CD14-positive monocyte (primary cell): ENCODE data around the gene ADCY2. TPM values are rescaled to one million over a fixed set of nuclear protein-coding genes. Genes with fewer than 3 reads are reported as not detected.

Source experiments
- DNase-seq, 3 donors: peaks; one replicate each; pipeline ENCODE4 v3.0.0-alpha.2; 2011 to 2022
- H2AFZ ChIP-seq: 2 replicates; pipeline ENCODE4 v1.6.0; 2012; ENCODE audit warnings: mild to moderate bottlenecking, low read depth, low read length, inconsistent platforms; ENCODE audit not compliant: insufficient read depth, poor library complexity, severe bottlenecking
- H3K27ac ChIP-seq, 2 donors: 1 replicate in 1 of 2; 2 replicates in 1 of 2; pipeline ENCODE4 v1.5.1; 2012 to 2013; ENCODE audit warnings: low read length in 2 of 2, control low read depth in 1 of 2, inconsistent platforms in 1 of 2, low read depth in 1 of 2, mild to moderate bottlenecking in 1 of 2
- H3K27me3 ChIP-seq, 2 donors: one replicate each; pipeline versions ENCODE4 v1.6.0 to v1.6.1; 2011 to 2013; ENCODE audit warnings: low read length in 2 of 2; ENCODE audit not compliant: control insufficient read depth in 2 of 2, insufficient read depth in 2 of 2
- H3K36me3 ChIP-seq, 2 donors: replicated peaks in 1 of 2; 1 replicate in 1 of 2; 2 replicates in 1 of 2; pipeline versions ENCODE4 v1.5.1 to v1.6.1; 2012 to 2013; ENCODE audit warnings: low read length in 2 of 2, control low read depth in 1 of 2, inconsistent platforms in 1 of 2, mild to moderate bottlenecking in 1 of 2; ENCODE audit not compliant: insufficient read depth in 2 of 2, control insufficient read depth in 1 of 2
- H3K4me1 ChIP-seq, 2 donors: 1 replicate in 1 of 2; 2 replicates in 1 of 2; pipeline versions ENCODE4 v1.5.1 to v1.6.1; 2012 to 2013; ENCODE audit warnings: low read length in 2 of 2, control low read depth in 1 of 2, inconsistent platforms in 1 of 2, mild to moderate bottlenecking in 1 of 2, moderate library complexity in 1 of 2; ENCODE audit not compliant: insufficient read depth in 2 of 2, control insufficient read depth in 1 of 2
- H3K4me2 ChIP-seq: replicated peaks from 2 replicates; pipeline ENCODE3; 2012; ENCODE audit warnings: low read length, moderate library complexity, mild to moderate bottlenecking; ENCODE audit not compliant: poor library complexity, severe bottlenecking; ENCODE audit errors: extremely low read depth
- H3K4me3 ChIP-seq, 3 experiments: fragments of 200-600 bp in 1 of 3; sonication (generic) in 1 of 3; replicated peaks in 1 of 3; 1 replicate in 2 of 3; 2 replicates in 1 of 3; pipeline ENCODE4 v1.5.1; 2011 to 2013; ENCODE audit warnings: low read length in 3 of 3, mild to moderate bottlenecking in 3 of 3, control low read depth in 2 of 3, low read depth in 2 of 3, inconsistent platforms in 1 of 3, moderate library complexity in 1 of 3
- H3K79me2 ChIP-seq: 2 replicates; pipeline ENCODE4 v1.6.0; 2012; ENCODE audit warnings: mild to moderate bottlenecking, control low read depth, inconsistent platforms, low read length, moderate library complexity; ENCODE audit not compliant: insufficient read depth
- H3K9ac ChIP-seq: 2 replicates; pipeline ENCODE4 v1.6.0; 2017; ENCODE audit warnings: low read length, mild to moderate bottlenecking; ENCODE audit not compliant: insufficient read depth, poor library complexity, severe bottlenecking
- H3K9me3 ChIP-seq, 2 donors: replicated peaks in 1 of 2; 1 replicate in 1 of 2; 2 replicates in 1 of 2; pipeline versions ENCODE4 v1.5.1 to v1.6.1; 2012 to 2013; ENCODE audit warnings: low read length in 2 of 2, control low read depth in 1 of 2; ENCODE audit not compliant: control insufficient read depth in 1 of 2, insufficient read depth in 1 of 2
- H4K20me1 ChIP-seq: 2 replicates; pipeline ENCODE4 v1.6.0; 2012; ENCODE audit warnings: mild to moderate bottlenecking, low read length, control low read depth, moderate library complexity; ENCODE audit not compliant: insufficient read depth
- H3K27ac Mint-ChIP-seq, 7 donors: one replicate each; pipeline ENCODE4 v1.8.0; 2020; ENCODE audit warnings: mild to moderate bottlenecking in 7 of 7, mixed read lengths in 7 of 7, moderate library complexity in 6 of 7, inconsistent platforms in 2 of 7
- H3K27me3 Mint-ChIP-seq, 3 donors: one replicate each; pipeline ENCODE4 v1.8.0; 2021 to 2022; ENCODE audit warnings: low read depth in 3 of 3, mild to moderate bottlenecking in 3 of 3, mixed read lengths in 3 of 3, moderate library complexity in 3 of 3, inconsistent platforms in 1 of 3
- H3K36me3 Mint-ChIP-seq, 2 donors: one replicate each; pipeline ENCODE4 v1.8.0; 2020; ENCODE audit warnings: mixed read lengths in 2 of 2, inconsistent platforms in 1 of 2, mild to moderate bottlenecking in 1 of 2
- H3K4me1 Mint-ChIP-seq: one replicate; pipeline ENCODE4 v1.8.0; 2020; ENCODE audit warnings: mild to moderate bottlenecking, mixed read lengths
- H3K4me3 Mint-ChIP-seq, 2 donors: one replicate each; pipeline ENCODE4 v1.8.0; 2020; ENCODE audit warnings: mild to moderate bottlenecking in 2 of 2, mixed read lengths in 2 of 2, moderate library complexity in 1 of 2
- H3K9me3 Mint-ChIP-seq, 7 donors: one replicate each; pipeline ENCODE4 v1.8.0; 2020 to 2022; ENCODE audit warnings: mixed read lengths in 7 of 7, mild to moderate bottlenecking in 6 of 7, moderate library complexity in 6 of 7, inconsistent platforms in 2 of 7
- CTCF ChIP-seq: fragments of 200-600 bp; IDR thresholded peaks from one replicate; pipeline ENCODE4 v1.8.0; 2022; ENCODE audit warnings: antibody characterized with exemption, mild to moderate bottlenecking
- WGBS: methylation state at CpG from one replicate; pipeline ENCODE4 v1.1.5; 2013; ENCODE audit warnings: missing lambda C conversion rate; ENCODE audit not compliant: insufficient coverage; 5-methylcytosine and 5-hydroxymethylcytosine counted together
- intact Hi-C, 2 donors: fragments of 100-400 bp; cut with micrococcal nuclease; formaldehyde crosslinking; loops; one replicate each; pipeline versions ENCODE4 v1.15.0 to v1.15.1; 2023
- polyA plus RNA-seq, 3 donors: library from polyadenylated mRNA; depleted of rRNA in 1 of 3; unstranded in 2 of 3; stranded (reverse) in 1 of 3; fragments of 300-500 nt in 2 of 3; fragments of >200 nt in 1 of 3; fragmentation: Illumina TruSeq in 2 of 3; gene quantifications; 1 replicate in 2 of 3; 2 replicates in 1 of 3; pipeline ENCODE4 v1.2.3, GENCODE V29; 2012 to 2021

The ADCY2 gene
- polyA plus RNA-seq, 3 donors = not detected

DNA sequence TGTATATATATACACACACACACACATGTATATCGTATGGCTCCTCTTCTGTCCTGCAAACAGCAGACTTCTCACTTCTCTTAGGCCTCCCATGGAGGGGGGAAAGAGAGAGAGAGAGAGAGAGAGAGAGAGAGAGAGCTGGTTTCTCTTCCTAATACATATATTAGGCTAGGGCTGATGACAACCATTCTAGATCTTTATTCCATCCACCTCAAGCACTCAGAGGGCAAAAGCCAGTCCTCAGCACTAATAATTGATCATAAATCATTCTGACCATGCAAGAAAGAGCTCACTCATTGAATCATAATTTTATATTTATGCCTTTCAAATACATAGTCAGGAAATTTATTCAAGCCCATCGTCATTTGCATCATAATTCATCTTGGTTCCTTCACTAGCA lies 408.0 kb downstream of the ADCY2 start:
- TF ChIP-seq CTCF = no peak
- no peak overlapping the region for H3K9ac ChIP-seq
- H3K4me1 ChIP-seq = peaks cover 16 to 20% of the 10 kb centered on the region in 2 donors
- H3K9me3 ChIP-seq = peaks cover 0 to 3% of the 10 kb centered on the region in 2 donors
- H3K4me1 Mint-ChIP-seq = peaks cover 22% of the 10 kb centered on the region
- intact Hi-C loops = no loop called here
- H3K4me3 Mint-ChIP-seq = no peak overlapping the region
- H3K9me3 Mint-ChIP-seq = peaks cover 0 to 6% (median 3%) of the 10 kb centered on the region in 7 donors
- H2AFZ ChIP-seq = no peak overlapping the region
- H4K20me1 ChIP-seq = no peaks in the 10 kb centered on the region
- peak overlapping the region in 2 of 7 donors; percentile 52 to 83 for H3K27ac Mint-ChIP-seq
- no peaks in the 10 kb centered on the region for H3K36me3 ChIP-seq
- no peaks in the 10 kb centered on the region for H3K36me3 Mint-ChIP-seq
- peaks cover 0 to 3% (median 0%) of the 10 kb centered on the region in 3 donors for H3K27me3 Mint-ChIP-seq
- no peak for DNase-seq
- H3K4me2 ChIP-seq = no peak overlapping the region
- H3K79me2 ChIP-seq = no peaks in the 10 kb centered on the region
- H3K27me3 ChIP-seq = no peaks in the 10 kb centered on the region
- WGBS = no CpG with 5 or more reads among the region's 2 CpGs
- no peak overlapping the region for H3K4me3 ChIP-seq
- no peak overlapping the region for H3K27ac ChIP-seq

DNA sequence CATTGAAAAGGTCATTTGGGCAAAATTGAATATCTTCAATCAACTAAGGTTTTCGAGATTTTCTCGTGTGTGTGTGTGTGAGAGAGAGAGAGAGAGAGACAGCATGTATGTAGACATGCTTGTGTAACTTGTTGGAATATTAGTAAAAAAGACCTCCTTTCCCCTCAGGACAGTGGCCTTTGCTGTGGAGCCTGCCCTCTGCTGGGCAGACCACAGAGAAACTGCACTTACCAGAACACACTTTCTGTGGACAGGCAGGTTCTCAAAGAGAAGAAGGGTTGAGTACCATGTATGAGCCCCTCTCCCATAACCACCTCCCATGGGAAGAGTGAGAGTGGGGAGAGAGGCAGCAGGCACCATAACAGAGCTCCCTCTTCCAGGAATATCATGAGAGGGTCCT lies 409.4 kb downstream of the ADCY2 start:
- Histone ChIP-seq H3K4me3 (no peak overlapping the region), H3K9ac (no peak overlapping the region), H3K4me1 (peaks cover 16 to 20% of the 10 kb centered on the region in 2 donors), H3K4me2 (no peak overlapping the region), H3K27ac (no peak overlapping the region), H4K20me1 (no peaks in the 10 kb centered on the region), H3K9me3 (peaks cover 0 to 3% of the 10 kb centered on the region in 2 donors), H3K36me3 (no peaks in the 10 kb centered on the region), H3K79me2 (no peaks in the 10 kb centered on the region), H3K27me3 (no peaks in the 10 kb centered on the region), H2AFZ (no peak overlapping the region)
- Mint-ChIP-seq H3K4me1 (peaks cover 22% of the 10 kb centered on the region), H3K4me3 (no peak overlapping the region), H3K27ac (peak overlapping the region in 2 of 7 donors; percentile 36 to 40), H3K27me3 (no peaks in the 10 kb centered on the region), H3K9me3 (peaks cover 0 to 6% (median 3%) of the 10 kb centered on the region in 7 donors), H3K36me3 (no peaks in the 10 kb centered on the region)
- intact Hi-C loops = no loop called here
- peak; percentile 32 for TF ChIP-seq CTCF
- no CpG with 5 or more reads among the region's 2 CpGs for WGBS
- DNase-seq = peak in 1 of 3 donors; percentile 28
